Subcutaneous abdominal adipose tissue (tissue), 5 donors: ENCODE data around the gene SMTN.

Experiments used
- H3K27ac ChIP-seq: one replicate; pipeline ENCODE4 v1.7.0; 2013; ENCODE audit warnings: low read depth, mild to moderate bottlenecking, inconsistent platforms, low read length, moderate library complexity
- H3K27me3 ChIP-seq, 5 donors: one replicate each; pipeline ENCODE4 v1.7.0; 2013; ENCODE audit warnings: low read length in 5 of 5, inconsistent platforms in 1 of 5; ENCODE audit not compliant: control insufficient read depth in 5 of 5, insufficient read depth in 4 of 5
- H3K36me3 ChIP-seq, 5 donors: one replicate each; pipeline ENCODE4 v1.7.0; 2013; ENCODE audit warnings: low read length in 5 of 5; ENCODE audit not compliant: control insufficient read depth in 5 of 5, insufficient read depth in 5 of 5
- H3K4me1 ChIP-seq, 5 donors: one replicate each; pipeline ENCODE4 v1.7.0; 2013; ENCODE audit warnings: low read length in 5 of 5, mild to moderate bottlenecking in 3 of 5, moderate library complexity in 1 of 5; ENCODE audit not compliant: control insufficient read depth in 5 of 5, insufficient read depth in 5 of 5
- H3K4me3 ChIP-seq, 5 donors: one replicate each; pipeline ENCODE4 v1.7.0; 2013; ENCODE audit warnings: low read length in 5 of 5, low read depth in 1 of 5
- H3K9ac ChIP-seq, 5 donors: one replicate each; pipeline ENCODE4 v1.7.0; 2013; ENCODE audit warnings: low read length in 5 of 5, mild to moderate bottlenecking in 4 of 5, moderate library complexity in 3 of 5
- H3K9me3 ChIP-seq, 5 donors: one replicate each; pipeline ENCODE4 v1.7.0; 2013; ENCODE audit warnings: low read length in 5 of 5; ENCODE audit not compliant: control insufficient read depth in 5 of 5
- donor health status: healthy.
- donor health status: healthy.
- donor health status: healthy.
- donor health status: healthy.
- donor health status: healthy.

Gene SMTN

DNA sequence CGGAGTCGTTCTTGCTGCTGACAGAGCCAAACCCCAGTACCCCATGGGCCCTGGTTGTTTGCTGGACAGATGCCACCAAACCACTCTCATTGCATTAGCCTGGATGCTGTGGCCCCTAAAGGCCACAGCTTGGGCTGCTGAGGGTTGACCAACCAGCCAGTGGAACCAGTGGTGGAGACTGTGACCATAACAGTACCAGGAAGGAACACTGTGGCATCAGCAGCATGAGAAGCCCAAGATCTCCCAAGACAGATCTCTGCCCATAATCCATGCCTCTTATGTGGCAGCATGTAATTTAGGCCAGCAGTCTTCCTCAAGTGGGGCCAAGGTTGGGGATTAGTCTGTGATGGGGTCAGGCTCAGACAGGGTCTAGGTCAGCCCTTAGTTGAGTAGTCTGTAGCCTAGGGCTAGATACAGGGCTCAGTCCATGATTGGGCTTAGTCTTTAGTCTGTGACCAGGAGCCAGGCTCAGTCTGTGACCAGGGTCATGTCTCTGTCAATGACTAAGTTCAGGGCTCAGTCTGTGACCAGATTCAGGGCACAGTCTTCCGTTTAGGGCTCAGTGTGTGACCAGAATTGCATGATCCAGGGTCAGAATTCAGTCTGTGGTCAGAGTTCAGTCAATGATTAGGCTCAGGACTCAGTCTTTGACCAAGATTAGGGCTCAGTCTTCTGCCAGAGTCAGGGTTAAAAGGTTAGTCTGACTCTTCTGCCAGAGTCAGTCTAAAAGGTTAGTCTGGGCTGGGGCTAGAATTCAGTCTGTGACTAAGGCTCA lies 37.1 kb downstream of the SMTN start:
- Histone ChIP-seq H3K4me3 (no peak overlapping the region), H3K4me1 (peaks cover 0 to 10% (median 9%) of the 10 kb centered on the region in 5 donors), H3K9ac (no peak overlapping the region), H3K36me3 (no peaks in the 10 kb centered on the region), H3K9me3 (no peaks in the 10 kb centered on the region), H3K27me3 (peaks cover 0 to 5% (median 0%) of the 10 kb centered on the region in 5 donors), H3K27ac (no peak overlapping the region)

- Histone ChIP-seq H3K27me3 (peaks cover 0 to 7% (median 0%) of the 10 kb centered on the region in 5 donors), H3K9ac (no peak overlapping the region), H3K36me3 (no peaks in the 10 kb centered on the region), H3K27ac (no peak overlapping the region), H3K9me3 (no peaks in the 10 kb centered on the region), H3K4me1 (peaks cover 0 to 14% (median 9%) of the 10 kb centered on the region in 5 donors), H3K4me3 (no peak overlapping the region)
Observed at GRCh38 chr22:31119026-31119717, 38.1 kb downstream of the SMTN start.

GRCh38 chr22:31120230-31120629 lies 39.1 kb downstream of the SMTN start:
- Histone ChIP-seq H3K27me3 (peaks cover 0 to 13% (median 3%) of the 10 kb centered on the region in 5 donors), H3K27ac (no peak overlapping the region), H3K9ac (no peak overlapping the region), H3K9me3 (no peaks in the 10 kb centered on the region), H3K4me3 (no peak overlapping the region), H3K36me3 (no peaks in the 10 kb centered on the region), H3K4me1 (peaks cover 0 to 14% (median 9%) of the 10 kb centered on the region in 5 donors)

DNA sequence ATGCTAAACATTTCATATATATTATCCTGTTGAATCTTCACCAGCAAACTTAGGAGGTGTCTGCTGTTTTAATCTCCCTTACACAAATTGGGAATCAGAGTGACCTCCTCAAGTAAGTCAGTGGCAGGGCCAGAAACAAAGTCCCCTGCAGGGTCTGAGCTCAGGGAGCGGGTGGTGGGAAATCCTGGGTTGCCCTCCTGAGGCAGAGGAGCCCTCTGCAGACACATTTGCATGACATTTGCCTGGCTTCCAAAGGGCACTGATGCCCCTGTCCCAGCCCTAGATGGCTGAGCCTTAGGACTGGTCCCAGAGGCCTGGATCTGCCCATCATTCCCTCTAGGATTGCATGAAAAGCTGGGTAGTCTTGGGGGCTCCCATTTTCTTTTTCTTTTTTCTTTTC lies 39.5 kb downstream of the SMTN start:
- H3K27me3 ChIP-seq: peaks cover 0 to 14% (median 3%) of the 10 kb centered on the region in 5 donors
- peaks cover 0 to 14% (median 9%) of the 10 kb centered on the region in 5 donors for H3K4me1 ChIP-seq
- no peaks in the 10 kb centered on the region for H3K9me3 ChIP-seq
- H3K27ac ChIP-seq: no peak overlapping the region
- H3K9ac ChIP-seq: no peak overlapping the region
- H3K36me3 ChIP-seq: no peaks in the 10 kb centered on the region
- H3K4me3 ChIP-seq: no peak overlapping the region

- peaks cover 0 to 14% (median 8%) of the 10 kb centered on the region in 5 donors for H3K27me3 ChIP-seq
- no peak overlapping the region for H3K4me3 ChIP-seq
- no peak overlapping the region for H3K27ac ChIP-seq
- no peaks in the 10 kb centered on the region for H3K9me3 ChIP-seq
- no peak overlapping the region for H3K9ac ChIP-seq
- H3K4me1 ChIP-seq: peaks cover 0 to 14% (median 9%) of the 10 kb centered on the region in 5 donors
- H3K36me3 ChIP-seq: no peaks in the 10 kb centered on the region
Observed at GRCh38 chr22:31121403-31121802, 40.3 kb downstream of the SMTN start.

GRCh38 chr22:31122196-31122531 lies 41.0 kb downstream of the SMTN start:
- Histone ChIP-seq H3K27me3 (peaks cover 5 to 15% (median 9%) of the 10 kb centered on the region in 5 donors), H3K9ac (peak overlapping the region in 1 of 5 donors; percentile 35), H3K36me3 (no peaks in the 10 kb centered on the region), H3K9me3 (no peaks in the 10 kb centered on the region), H3K4me1 (peaks cover 0 to 15% (median 9%) of the 10 kb centered on the region in 5 donors), H3K4me3 (no peak overlapping the region), H3K27ac (no peak overlapping the region)

DNA sequence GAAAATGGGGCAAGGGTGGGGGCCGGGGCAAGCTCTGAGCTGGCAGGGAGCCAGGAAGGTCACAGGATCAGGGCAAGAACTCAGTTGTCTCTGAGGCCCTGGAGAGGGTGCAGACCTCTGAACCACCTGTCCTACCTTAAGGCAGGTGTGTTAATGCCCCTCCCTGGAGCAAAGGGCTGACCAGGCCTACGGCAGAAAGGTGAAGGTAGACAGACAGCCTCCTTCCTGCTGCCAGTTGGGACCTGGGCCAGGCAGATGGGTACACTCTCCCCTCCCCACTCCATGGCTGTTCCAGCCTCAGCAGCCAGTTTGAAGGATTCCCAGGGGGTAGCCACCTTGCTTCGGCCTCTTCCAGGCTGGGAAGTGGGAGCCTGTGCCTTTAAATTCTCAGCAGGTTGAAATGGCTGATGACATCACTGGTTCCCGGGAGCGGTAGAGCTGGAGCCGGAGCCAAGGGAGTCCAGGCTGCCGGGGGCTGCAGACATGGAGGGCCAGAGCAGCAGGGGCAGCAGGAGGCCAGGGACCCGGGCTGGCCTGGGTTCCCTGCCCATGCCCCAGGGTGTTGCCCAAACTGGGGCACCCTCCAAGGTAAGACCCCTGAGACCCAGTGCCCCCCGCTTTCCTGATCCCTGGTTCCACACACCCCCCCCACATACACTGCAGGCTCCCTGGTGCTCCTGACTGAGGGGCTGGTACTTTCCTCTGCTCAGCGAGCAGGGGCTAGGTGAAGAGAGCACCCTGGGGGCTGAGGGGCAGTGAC lies 41.6 kb downstream of the SMTN start, which contains the start of gene INPP5J:
INPP5J (plus strand) TSS at position 435 of the 760 bp plus-strand sequence; CDS start at position 484, 49 bp downstream.
- H3K4me3 ChIP-seq: peak within 1 kb of the TSS in 4 of 5 donors; percentile 17 to 48 (median 39)
- peaks cover 6 to 18% (median 11%) of the 10 kb centered on the region in 5 donors for H3K27me3 ChIP-seq
- no peaks in the 10 kb centered on the region for H3K9me3 ChIP-seq
- H3K4me1 ChIP-seq: peaks cover 0 to 16% (median 9%) of the 10 kb centered on the region in 5 donors
- no peaks in the 10 kb centered on the region for H3K36me3 ChIP-seq
- no peak within 1 kb of the TSS for H3K27ac ChIP-seq
- H3K9ac ChIP-seq: peak within 1 kb of the TSS in 2 of 5 donors; percentile 5 to 43

DNA sequence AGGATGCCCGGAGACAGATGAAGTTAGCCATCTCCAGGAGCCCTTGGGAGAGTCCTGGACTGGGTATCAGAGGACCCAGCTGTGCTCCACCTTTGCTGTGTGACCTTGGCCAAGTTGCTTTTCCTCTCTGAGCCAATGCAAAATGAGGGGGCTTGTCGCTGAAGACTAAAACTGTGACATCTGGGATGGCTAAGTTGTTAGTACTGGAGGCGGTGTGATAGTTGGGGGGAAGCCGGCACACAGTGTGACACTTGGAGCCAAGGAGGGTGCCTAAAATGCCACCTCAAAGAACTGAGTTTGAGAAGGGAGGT lies 42.1 kb downstream of the SMTN start:
- Histone ChIP-seq H3K27ac (no peak overlapping the region), H3K36me3 (no peaks in the 10 kb centered on the region), H3K9me3 (no peaks in the 10 kb centered on the region), H3K4me3 (peak overlapping the region in 3 of 5 donors; percentile 32 to 48 (median 46)), H3K4me1 (peaks cover 0 to 16% (median 9%) of the 10 kb centered on the region in 5 donors), H3K27me3 (peaks cover 6 to 18% (median 11%) of the 10 kb centered on the region in 5 donors), H3K9ac (no peak overlapping the region)

DNA sequence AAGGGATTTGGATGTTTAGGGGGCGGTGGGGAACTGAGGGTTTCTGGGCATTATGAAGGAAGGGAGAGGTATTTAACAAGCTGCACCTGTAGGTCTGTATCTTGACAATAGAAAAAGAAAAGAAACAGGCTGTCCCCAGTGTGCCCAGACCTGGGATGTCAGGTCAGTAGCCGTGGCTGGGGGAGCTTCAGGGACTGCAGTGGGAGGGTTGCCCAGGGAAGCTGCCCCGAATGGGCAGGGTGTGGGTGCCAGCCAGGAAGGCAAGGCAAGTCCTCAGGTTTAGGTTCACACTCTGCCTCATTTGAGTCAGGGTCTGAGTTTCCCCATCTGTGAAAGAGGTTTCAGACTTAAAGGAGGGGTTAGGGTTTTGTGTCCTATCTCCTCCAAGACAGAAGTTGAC lies 43.2 kb downstream of the SMTN start:
- H3K27me3 ChIP-seq: peaks cover 6 to 18% (median 11%) of the 10 kb centered on the region in 5 donors
- H3K9ac ChIP-seq: no peak overlapping the region
- no peak overlapping the region for H3K4me3 ChIP-seq
- no peak overlapping the region for H3K27ac ChIP-seq
- no peaks in the 10 kb centered on the region for H3K9me3 ChIP-seq
- peaks cover 0 to 16% (median 9%) of the 10 kb centered on the region in 5 donors for H3K4me1 ChIP-seq
- no peaks in the 10 kb centered on the region for H3K36me3 ChIP-seq
